ENCODE results near the gene EVL.

GRCh38 chr14:100034961-100035500, 30.2 kb upstream of the EVL start:
- no peak for TF ChIP-seq CTCF (IDR thresholded peaks at IDR 0.05)
- no peak for TF ChIP-seq EP300 (IDR thresholded peaks at IDR 0.05; ENCODE audit: low read depth)
- no peak for TF ChIP-seq POLR2AphosphoS5 (IDR thresholded peaks at IDR 0.05)
- TF ChIP-seq POLR2A (IDR thresholded peaks at IDR 0.05) = no peak
